ENCODE data around the gene SMYD5.

- TF ChIP-seq CTCF (conservative IDR thresholded peaks at IDR 0.05; ENCODE audit: low read depth, low read length) (no peak), EZH2 (IDR thresholded peaks at IDR 0.05; ENCODE audit: low read length, unreplicated experiment) (no peak), EZH2phosphoT487 (IDR thresholded peaks at IDR 0.05; ENCODE audit: borderline replicate concordance, low read length) (no peak)
Measured at GRCh38 chr2:73256618-73256922, 42.5 kb downstream of the SMYD5 start.
